DMS79 treated with DMSO at 0.1 percent for 48 hours (cell line): ENCODE data around the gene TNIK.

Experiments used
- DNase-seq: peaks from one replicate; lab custom pipeline; 2025; lab: John Stamatoyannopoulos, UW

TNIK gene

DNA sequence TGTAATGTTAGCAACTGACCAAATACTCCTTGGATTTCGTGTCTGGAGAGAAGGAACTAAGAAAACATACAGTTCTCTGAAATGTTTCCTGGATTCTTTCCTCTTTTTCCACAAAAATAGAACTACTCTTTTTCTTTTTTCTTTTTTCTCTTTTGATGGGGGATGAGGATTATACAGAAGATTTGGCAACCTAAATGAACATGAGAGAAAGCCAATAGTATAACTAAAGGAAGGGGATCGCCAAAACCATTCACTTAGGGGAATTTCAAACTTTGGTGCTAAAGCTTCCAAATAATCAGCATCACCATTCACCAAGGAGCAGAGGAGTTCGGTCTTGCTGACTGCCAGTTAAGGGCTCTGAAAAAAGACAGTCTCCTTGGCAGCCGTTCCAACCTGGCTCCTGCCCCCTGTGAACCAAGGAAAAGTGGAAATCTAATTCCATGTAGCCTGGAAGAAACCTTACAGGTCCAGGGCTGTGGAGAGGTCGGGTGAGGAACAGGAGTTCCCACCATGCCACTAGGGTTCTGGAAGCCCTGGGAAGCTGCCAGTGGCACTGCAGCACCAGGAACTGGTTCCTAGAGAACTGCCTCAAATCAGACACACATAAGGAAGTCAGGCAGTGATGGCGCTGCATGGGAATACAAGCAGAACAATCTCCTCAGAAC is 176.9 kb downstream of the TNIK start:
- DNase-seq, result no peak

GRCh38 chr3:171282041-171282440 is 178.2 kb downstream of the TNIK start:
- DNase-seq, result peak; percentile 10

GRCh38 chr3:171281256-171281992 is 178.8 kb downstream of the TNIK start:
- DNase-seq, result no peak

GRCh38 chr3:171279972-171280371 is 180.2 kb downstream of the TNIK start:
- DNase-seq, result no peak

GRCh38 chr3:171278299-171278590 is 182.0 kb downstream of the TNIK start:
- DNase-seq, result no peak

DNA sequence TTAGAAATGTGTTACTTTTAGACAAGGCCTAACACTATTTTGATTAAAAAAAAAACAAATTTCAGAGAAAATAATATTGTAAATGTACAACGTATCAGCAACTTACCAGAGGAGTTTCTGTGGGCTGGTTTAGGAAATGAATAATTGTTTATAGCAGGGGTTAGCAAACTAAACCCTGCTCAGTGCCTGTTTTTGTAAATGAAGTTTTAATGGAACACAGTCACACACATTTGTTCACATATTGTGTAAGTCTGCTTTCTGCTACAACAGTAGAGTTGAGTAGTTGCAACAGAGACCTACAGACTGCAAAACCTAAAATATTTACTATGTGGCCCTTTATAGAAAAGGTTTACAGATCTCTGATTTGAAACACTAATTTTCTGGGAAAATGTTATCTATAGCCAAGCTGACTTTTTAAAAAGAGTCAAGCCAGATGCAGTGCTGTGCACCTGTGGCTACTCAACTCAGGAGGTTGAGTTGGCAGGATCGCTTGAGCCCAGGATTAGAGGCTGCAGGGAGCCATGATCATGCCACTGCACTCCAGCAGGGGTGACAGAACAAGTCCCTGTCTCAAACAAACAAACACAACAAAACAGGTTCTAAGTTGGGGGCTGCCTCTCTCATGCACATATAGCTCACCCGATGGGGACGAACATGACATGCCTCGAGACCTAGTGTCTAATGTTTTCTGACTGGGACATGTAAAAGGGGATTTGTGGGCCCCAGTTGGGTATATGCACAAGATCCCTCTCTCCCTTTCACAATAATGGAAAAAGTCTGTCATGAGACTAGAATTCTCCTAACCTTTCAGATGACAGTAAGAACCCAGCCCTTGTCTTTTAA is 182.5 kb downstream of the TNIK start:
- DNase-seq, result no peak

DNA sequence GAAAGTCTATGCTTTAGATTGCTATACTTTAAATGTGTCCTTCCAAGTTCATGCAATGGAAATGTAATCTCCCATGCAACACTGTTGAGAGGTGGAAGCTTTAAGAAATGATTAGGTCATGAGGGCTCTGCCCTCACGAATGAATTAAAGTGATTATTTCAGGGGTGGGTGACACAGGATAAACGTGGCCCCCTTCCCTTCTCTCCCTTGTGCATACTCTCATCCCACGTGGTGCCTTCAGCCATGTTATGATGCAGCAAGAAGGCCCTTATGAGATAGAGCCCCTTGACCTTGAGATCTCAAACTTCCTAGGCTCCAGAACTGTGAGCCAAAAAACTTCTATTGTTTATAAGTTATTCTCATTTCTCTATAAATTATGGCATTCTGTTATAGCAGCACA is 183.3 kb downstream of the TNIK start:
- DNase-seq, result no peak

GRCh38 chr3:171274222-171274621 is 186.0 kb downstream of the TNIK start:
- DNase-seq, result peak; percentile 36

DNA sequence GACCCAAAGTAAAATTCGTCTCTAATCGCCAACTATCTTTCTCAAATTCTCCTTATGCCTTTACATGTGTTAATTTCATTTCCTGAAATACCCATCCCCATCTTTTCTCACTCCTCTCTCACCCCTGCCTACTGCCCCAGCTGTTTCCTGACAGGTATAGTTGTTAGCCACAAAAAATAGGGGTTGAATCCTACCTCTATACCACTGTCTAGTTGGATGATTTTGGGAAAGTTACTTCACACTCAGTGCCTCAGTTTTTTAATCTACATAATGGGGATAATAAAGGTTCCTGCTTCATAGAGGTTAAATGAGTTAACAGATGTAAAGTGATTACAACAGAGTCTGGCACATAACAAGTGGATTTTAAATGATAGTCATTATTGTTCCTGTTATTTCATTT is 189.7 kb downstream of the TNIK start:
- DNase-seq, result no peak

DNA sequence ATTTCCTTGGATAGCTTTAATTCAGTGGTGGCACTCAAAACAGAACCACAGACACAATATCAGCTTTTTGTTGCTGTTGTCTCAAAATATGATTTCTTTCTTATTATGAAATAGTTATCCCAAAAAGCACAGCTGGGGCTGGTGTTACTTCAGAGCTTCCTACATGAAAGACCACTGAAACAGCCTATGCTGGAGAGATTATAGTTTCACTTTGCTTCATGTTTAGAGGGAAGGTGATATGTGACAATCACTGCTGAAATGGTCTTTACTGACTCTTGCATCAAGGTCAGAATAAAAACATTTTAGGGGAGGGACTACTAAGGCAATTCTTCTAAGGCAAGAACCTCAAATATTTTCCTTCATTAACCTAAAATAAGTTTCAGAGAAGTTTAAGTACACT is 190.7 kb downstream of the TNIK start:
- DNase-seq, result no peak

DNA sequence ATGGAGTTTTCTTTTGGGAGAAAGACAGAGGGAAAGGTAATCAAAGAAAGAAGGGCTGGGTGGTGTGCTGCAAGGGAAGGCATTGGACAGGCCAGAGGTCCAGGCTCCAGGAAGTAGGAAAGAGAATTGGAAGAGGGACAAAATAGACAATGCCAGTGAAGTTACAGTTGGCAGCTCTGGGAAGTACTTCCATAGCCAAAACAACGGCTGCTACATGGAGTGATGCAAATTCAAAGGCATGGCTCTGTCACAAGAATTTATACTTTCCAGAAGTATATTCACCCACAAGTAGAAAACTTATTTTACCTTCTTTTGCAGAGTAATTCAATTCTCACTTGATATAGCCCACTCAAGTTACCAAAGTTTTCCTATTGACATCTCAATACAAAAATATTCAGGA is 191.5 kb downstream of the TNIK start:
- DNase-seq, result no peak

DNA sequence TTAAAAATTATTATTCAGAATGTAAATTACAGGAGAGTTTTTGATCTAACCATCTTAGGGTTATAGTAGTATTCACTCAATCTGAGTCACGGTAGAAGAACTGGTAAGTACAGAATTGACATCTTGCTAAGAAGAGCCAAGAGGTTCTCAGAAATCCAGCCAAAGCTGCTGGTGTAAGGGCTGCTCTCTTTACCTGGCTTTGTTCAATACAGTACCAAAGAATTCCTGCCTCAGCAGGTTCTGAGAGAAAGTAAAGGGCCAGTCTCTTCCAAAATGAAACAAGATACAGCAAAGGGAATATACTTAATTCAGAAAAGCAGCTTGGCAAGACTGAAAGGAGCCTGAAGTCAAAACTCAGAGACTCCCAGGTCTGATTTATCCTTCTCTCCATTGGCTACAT is 193.1 kb downstream of the TNIK start:
- DNase-seq, result peak; percentile 89

- no peak for DNase-seq
These were observed 193.5 kb downstream of the TNIK start for GRCh38 chr3:171266740-171267073.

- peak; percentile 21 for DNase-seq
These were observed 194.0 kb downstream of the TNIK start for GRCh38 chr3:171266034-171266739.

- DNase-seq, result no peak
These were observed 195.4 kb downstream of the TNIK start for GRCh38 chr3:171264758-171265157.

DNA sequence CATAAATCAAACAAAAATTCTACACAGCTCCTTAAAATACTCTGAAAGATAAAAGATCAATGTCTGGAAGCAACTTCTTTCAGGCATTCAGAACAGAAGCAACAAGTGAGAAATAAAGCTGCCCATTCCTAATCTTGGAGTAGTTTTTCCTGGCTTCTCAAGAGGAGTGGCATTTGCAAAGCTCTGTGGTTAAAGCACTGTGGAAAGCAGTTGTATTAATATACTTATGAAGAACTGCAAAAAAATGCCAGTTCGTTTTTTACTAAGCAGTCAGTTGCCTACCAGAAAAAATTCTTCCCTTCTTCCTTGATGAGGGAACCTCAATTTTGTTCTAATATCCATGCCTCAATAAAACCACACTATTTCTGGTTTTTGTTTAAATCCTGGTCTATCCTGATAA is 197.8 kb downstream of the TNIK start:
- no peak for DNase-seq

- DNase-seq, result no peak
These were observed 198.7 kb downstream of the TNIK start for GRCh38 chr3:171261487-171261886.

DNA sequence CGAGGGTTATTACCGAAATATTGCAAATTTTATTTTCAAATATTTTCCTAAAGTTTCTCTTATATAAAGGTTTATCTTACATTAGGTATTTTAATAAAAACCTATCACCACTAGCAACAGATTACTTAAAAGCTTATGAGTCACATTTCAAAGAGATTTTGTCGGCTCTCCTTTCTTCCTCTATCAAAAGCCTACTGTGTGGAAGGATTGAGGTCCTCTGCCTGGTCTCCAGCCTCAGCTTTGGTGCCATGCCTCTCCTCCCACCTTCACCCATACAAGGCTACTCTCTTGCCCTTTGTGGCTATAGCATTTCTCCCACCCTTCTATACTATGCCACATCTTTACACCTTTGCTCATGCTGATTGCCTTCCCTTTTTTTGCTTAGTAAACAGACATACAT is 199.3 kb downstream of the TNIK start:
- DNase-seq, result no peak

GRCh38 chr3:171260466-171260865 is 199.7 kb downstream of the TNIK start:
- peak; percentile 41 for DNase-seq

GRCh38 chr3:171258316-171258715 is 201.9 kb downstream of the TNIK start:
- no peak for DNase-seq

GRCh38 chr3:171257251-171258203 is 202.7 kb downstream of the TNIK start:
- DNase-seq, result no peak
